Left ventricle myocardium superior (tissue), 1 donor: ENCODE data around the gene TCAF1. TPM values are rescaled to one million over a fixed set of nuclear protein-coding genes. Genes with fewer than 3 reads are reported as not detected.

Source experiments
- ATAC-seq: fragments of 200-7000 bp; cut with Tn5 transposase; one replicate; pipeline ENCODE4 v1.9.1; 2020; ENCODE audit warnings: mild to moderate bottlenecking, moderate library complexity
- DNase-seq: peaks from one replicate; pipeline ENCODE4 v3.0.0-alpha.2; 2020
- intact Hi-C: fragments of 100-400 bp; cut with micrococcal nuclease; formaldehyde crosslinking; loops from one replicate; pipeline ENCODE4 v1.11.0; 2022
- long read RNA-seq: library from polyadenylated mRNA; unstranded; transcript quantifications from one replicate; pipeline ENCODE4 v2.0.0, GENCODE V29; 2021
- total RNA-seq: library from RNA; stranded (reverse); fragmentation: NEBNext Ultra II Directional; extraction: Animal tissue kit (Norgen Biotek cat#: 25700); gene quantifications from one replicate; pipeline ENCODE4 v1.2.1, GENCODE V29; 2021
- donor health status: DM: no; HTN: yes; CAD: no; lungs with severe emphysema.

The TCAF1 gene
- total RNA-seq = 35.9 TPM
- long read RNA-seq, full-length matches to known transcripts = 4 of 29 reads
- long read RNA-seq, partial matches to known transcripts = 14 of 29 reads
- long read RNA-seq, other reads (novel, unspliced or antisense) = 11 of 29 reads

- intact Hi-C loops = no loop called here
- ATAC-seq (peak; percentile 98), DNase-seq (peak; percentile 98)
Measured at GRCh38 chr7:143901668-143902331, at the start of gene TCAF1. TSS of gene TCAF1 (minus strand) at chr7:143902176. CDS start at chr7:143876608, 25,568 bp downstream.

- intact Hi-C loops = no loop called here
- ATAC-seq (no peak), DNase-seq (no peak)
Measured at GRCh38 chr7:143948733-143949132, 46.8 kb upstream of the TCAF1 start.

GRCh38 chr7:143947111-143947510 lies 45.1 kb upstream of the TCAF1 start:
- intact Hi-C loops = no loop called here
- no peak for DNase-seq
- ATAC-seq = no peak

- no peak for DNase-seq
- ATAC-seq = no peak
- intact Hi-C loops = no loop called here
Measured at GRCh38 chr7:143945423-143945822, 43.4 kb upstream of the TCAF1 start.

- no peak for DNase-seq
- intact Hi-C loops = no loop called here
- ATAC-seq = no peak
Measured at GRCh38 chr7:143938379-143939243, 36.6 kb upstream of the TCAF1 start.

- ATAC-seq = no peak
Measured at GRCh38 chr7:143936087-143937009, 34.4 kb upstream of the TCAF1 start.

GRCh38 chr7:143934526-143935325 lies 32.8 kb upstream of the TCAF1 start, which contains the start of gene OR2F2:
TSS of gene OR2F2 (plus strand) at chr7:143935233. CDS start at chr7:143935233, 0 bp downstream.
- DNase-seq (no peak), ATAC-seq (no peak)
- intact Hi-C loops = no loop called here

More at GRCh38 chr7:143936087-143937009, 34.4 kb upstream of the TCAF1 start:
- intact Hi-C loops = no loop called here
- DNase-seq = no peak

- no peak for DNase-seq
- ATAC-seq = no peak
- intact Hi-C loops = no loop called here
Measured at GRCh38 chr7:143931739-143932138, 29.8 kb upstream of the TCAF1 start.

GRCh38 chr7:143929224-143929920 lies 27.4 kb upstream of the TCAF1 start:
- ATAC-seq = peak; percentile 61
- DNase-seq = no peak
- intact Hi-C loops = no loop called here

GRCh38 chr7:143924851-143925250 lies 22.9 kb upstream of the TCAF1 start:
- intact Hi-C loops = no loop called here
- DNase-seq (no peak), ATAC-seq (no peak)

- DNase-seq (no peak), ATAC-seq (no peak)
- intact Hi-C loops = no loop called here
Measured at GRCh38 chr7:143914938-143915652, 13.1 kb upstream of the TCAF1 start.

GRCh38 chr7:143913945-143914615 lies 12.1 kb upstream of the TCAF1 start:
- intact Hi-C loops = no loop called here
- DNase-seq (no peak), ATAC-seq (no peak)

GRCh38 chr7:143910473-143911248 lies 8.7 kb upstream of the TCAF1 start:
- intact Hi-C loops = no loop called here

GRCh38 chr7:143909863-143910262 lies 7.9 kb upstream of the TCAF1 start:
- no peak for ATAC-seq
- DNase-seq = no peak
- intact Hi-C loops = no loop called here

More at GRCh38 chr7:143910473-143911248, 8.7 kb upstream of the TCAF1 start:
- DNase-seq = no peak
- ATAC-seq = no peak

- intact Hi-C loops = no loop called here
- no peak for ATAC-seq
- DNase-seq = no peak
Measured at GRCh38 chr7:143908120-143908519, 6.1 kb upstream of the TCAF1 start.

GRCh38 chr7:143906895-143907294 lies 4.9 kb upstream of the TCAF1 start:
- intact Hi-C loops = no loop called here
- DNase-seq (no peak), ATAC-seq (no peak)
